Limb (tissue), 2 donors: Measurements from ENCODE around the gene PTGDS.

Source experiments
- DNase-seq, 2 donors: peaks; one replicate each; pipeline ENCODE4 v3.0.0-alpha.2; 2016; ENCODE audit errors: extremely low spot score in 2 of 2

Gene PTGDS

GRCh38 chr9:137021979-137022661 lies 44.8 kb downstream of the PTGDS start:
- DNase-seq, result no peak

GRCh38 chr9:137022662-137023008 lies 45.3 kb downstream of the PTGDS start:
- DNase-seq, result no peak

- DNase-seq, result no peak
Measured at GRCh38 chr9:137023157-137023556, 45.9 kb downstream of the PTGDS start.

DNA sequence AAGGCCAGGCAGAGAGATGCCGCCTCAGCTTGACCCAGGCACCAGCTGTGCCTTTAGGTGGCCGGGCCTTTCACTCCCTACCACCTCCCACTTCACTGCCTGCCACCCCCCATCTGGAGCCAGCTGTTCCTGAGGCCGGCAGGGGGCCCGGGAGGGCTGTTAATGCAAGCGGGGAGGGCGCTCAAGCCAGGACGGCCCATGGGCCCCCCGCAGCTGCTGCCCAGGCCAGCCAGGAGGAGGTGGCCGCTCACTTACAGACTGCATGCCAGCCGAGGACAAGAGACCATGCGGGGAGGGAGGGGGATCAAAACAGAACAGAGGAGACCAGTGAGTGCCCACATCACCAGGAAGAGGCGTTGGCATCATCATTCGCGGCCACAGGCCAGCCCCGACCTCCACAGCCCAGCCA lies 46.3 kb downstream of the PTGDS start:
- no peak for DNase-seq

DNA sequence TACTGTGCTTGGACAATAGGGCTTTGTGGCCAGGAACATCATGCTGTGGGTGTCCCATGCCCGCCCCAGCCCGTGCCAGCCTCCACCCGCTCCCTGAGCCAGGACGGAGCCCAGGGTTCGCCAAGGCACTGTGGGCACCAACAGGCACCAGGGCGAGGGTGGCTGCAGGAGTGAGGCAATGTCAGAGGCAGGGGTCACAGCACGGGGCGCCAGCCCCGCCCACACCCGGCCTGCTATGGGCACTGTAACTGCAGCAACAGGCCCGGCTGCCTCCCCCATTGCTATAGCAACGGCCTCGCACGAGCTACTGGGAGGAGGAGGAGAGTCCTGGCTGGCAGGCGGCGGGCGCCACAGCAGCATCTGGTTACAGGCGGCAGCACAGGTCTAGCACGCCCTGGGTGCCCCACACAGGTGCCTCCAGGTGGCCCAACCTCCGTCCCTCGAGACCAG lies 48.2 kb downstream of the PTGDS start:
- DNase-seq, result peak in 1 of 2 donors; percentile 66

DNA sequence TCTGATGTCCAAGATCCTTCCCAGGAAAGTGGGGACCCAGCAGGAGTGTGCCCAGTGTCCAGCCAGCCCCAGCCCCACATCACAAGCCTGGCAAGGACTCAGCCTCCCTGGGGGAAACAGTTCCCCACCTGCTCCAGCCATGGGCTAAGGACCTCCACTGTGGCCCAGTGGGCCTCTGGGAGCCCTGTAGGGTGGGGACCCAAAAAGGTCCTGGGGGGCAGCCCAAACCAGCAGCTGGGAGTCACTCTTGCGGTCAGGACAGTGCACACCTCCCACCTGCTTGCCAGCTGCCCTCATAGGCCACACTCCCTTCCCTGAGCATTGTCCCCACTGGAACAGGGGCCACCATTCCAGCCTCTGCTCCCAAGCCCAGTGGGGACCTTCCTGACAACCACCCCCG lies 49.1 kb downstream of the PTGDS start:
- DNase-seq, result no peak

DNA sequence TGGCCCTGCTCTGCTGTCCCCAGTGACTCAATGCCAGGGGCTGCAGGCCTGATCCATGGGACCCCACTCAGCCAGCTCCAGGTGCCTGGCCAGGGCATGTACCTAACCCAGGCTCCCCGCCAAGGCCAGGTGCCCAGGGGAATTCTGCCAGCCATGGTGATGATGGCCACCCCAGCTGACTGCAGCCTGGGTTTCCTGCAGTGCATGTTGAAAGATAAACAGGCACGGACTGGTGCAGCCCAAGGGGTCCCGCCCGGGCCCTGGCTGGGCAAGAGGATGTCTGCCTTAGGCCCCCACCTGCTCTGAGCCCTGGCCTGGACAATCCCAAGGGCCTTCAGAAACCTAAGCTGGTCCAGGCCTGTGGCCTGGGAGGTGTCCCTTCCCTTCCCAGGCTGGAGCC lies 49.5 kb downstream of the PTGDS start:
- DNase-seq, result no peak

DNA sequence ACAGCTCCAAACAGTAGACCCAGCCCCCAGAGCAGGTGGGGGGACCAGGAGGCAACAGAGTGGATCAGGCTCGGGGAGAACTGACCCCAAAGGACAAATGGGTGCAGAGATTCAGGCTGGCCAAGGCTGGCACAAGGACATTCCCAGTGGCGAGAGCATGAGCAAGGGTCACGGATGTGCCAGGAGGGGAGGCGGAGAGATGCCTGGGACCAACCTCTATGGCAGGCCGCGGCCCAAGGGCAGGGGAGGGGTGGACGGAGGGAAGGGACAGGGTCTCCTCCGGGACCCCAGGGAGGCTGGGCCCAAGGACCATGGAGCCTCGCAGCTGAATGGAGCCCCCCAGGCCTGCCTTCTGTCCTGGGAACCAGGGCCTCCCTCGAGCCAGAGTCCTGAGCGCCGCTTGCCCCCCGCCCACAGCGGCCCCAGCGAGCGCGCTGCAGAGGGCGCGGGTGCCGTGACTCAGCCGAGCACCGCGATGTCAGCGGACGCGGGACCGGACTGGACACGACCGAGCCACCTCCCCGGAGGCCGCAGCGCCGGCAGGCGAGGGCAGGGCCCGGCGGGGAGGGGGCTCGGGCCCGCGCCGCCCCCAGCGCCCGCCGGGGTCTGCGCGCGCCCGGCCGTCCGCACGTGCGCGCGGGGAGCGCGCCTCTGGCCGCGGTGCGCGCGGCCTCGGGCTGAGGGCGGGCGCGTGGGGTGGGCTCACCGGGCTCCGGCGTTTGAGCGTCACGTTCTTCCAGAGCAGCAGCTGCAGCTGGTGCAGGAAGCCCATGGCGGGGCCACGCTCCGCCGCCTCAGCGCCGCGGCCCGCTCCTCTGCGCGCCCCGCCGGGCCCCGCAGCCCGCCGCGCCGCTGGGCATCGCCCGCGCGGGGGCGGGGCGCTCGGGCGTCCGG lies 50.3 kb downstream of the PTGDS start, which contains the start of gene ABCA2:
TSS of gene ABCA2 (minus strand) at position 869 of the 894 bp plus-strand sequence. CDS start at position 772, 97 bp downstream.
- DNase-seq, result peak in 1 of 2 donors; percentile 63

DNA sequence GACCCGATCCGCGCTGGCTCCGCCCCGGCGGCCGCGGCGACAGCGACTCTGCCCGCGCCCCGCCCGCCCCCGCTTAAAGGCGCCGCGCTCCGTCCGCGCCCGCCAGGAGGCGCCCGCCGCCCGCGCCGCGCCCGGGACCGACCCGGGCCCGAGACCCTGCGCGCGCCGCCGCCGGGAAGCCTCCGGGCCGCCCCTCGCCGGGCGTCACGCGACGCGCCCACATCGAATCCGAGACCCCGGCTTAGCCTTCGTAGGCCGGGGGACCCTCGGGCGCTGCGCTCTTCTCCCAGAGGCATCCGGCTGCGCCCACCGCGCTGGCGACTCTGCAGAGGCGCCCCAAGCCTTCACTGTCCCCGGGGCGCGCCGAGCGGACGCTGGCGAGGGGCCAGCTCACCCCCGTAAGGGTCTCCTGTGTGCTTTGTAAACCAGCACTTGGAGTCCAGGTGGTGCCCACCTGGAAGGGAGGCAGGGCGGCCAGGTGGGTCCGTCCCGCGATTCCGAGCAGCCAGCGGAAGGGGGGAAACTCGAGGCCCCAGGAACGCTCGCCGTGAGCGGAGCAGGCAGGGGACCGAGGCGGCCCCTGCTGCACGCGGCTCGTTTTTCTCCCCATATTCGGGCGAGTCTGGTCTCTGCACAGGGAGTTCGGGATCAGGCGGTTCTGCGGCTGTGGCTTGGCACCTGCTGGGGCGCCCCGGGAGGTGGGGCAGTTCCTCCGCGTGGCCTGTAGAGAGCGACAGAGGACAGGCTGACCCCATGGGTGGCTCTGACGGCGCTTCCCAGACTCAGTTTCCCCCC lies 51.2 kb downstream of the PTGDS start:
- DNase-seq, result peak in 1 of 2 donors; percentile 79

DNA sequence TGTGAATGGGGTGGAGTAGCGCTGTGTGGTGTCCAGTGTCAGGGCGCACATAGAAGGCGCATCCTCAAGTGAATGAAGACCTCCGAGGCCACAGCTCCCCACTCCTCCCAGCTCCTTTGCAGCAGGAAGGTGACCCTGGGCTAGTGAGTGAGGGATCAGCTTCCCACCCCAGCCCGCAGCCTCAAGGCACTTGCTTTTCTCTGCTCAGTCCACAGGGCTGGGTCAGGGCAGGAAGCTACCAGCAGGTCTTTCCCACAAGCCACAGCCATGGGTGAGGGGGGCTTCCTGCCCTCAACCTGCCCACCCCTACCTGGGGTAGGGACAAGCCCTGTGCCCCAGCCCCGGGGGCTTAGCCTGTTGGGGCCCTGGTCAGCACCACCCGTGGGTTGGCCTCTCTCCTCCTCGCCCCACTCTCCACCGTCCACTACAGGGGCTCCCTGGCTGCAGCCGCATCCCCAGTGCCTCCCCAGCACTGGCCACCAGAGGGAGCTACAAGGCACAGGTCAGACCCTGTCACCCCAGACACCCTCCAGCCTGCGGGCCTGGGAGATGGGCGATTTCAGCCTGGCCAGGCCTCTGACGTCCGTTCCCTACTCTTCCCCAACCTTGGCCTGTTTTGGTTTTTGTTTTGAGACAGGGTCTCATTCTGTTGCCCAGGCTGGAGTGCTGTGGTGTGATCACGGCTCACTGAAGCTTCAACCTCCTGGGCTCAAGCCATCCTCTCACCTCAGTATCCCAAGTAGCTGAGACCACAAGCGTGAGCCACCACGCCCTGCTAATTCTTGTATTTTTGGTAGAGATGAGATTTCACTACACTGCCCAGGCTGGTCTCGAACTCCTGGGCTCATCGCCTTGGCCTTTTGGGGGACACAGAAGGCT lies 52.0 kb downstream of the PTGDS start:
- peak in 1 of 2 donors; percentile 83 for DNase-seq

GRCh38 chr9:137030006-137030405 lies 52.7 kb downstream of the PTGDS start:
- no peak for DNase-seq

GRCh38 chr9:137030538-137031527 lies 53.5 kb downstream of the PTGDS start:
- DNase-seq, result no peak
